GM06990 (cell line): ENCODE data around the gene ORC2.

ENCODE experiments used
- DNase-seq: peaks from one replicate; pipeline ENCODE4 v3.0.0-alpha.2; 2011; ENCODE audit not compliant: insufficient read length; ENCODE audit errors: extremely low read depth
- H3K27me3 ChIP-seq: replicated peaks from 2 replicates; pipeline ENCODE4 v1.6.0; 2011; ENCODE audit warnings: low read length; ENCODE audit not compliant: control insufficient read depth, insufficient read depth
- H3K36me3 ChIP-seq: 2 replicates; pipeline ENCODE4 v1.5.1; 2011; ENCODE audit warnings: low read length; ENCODE audit not compliant: control insufficient read depth, insufficient read depth
- H3K4me3 ChIP-seq: replicated peaks from 2 replicates; pipeline ENCODE4 v1.5.1; 2011; ENCODE audit warnings: low read depth, mild to moderate bottlenecking, control low read depth, low read length
- CTCF ChIP-seq: IDR thresholded peaks from 2 replicates; pipeline ENCODE4 v1.5.1; 2011; ENCODE audit warnings: low read length, control low read depth, mild to moderate bottlenecking, inconsistent platforms; ENCODE audit not compliant: insufficient read depth, poor library complexity, severe bottlenecking

ORC2 gene

GRCh38 chr2:200930947-200931626 lies 32.4 kb downstream of the ORC2 start:
- TF ChIP-seq CTCF, result no peak
- Histone ChIP-seq H3K27me3 (no peaks in the 10 kb centered on the region), H3K36me3 (peaks cover 6% of the 10 kb centered on the region), H3K4me3 (no peak overlapping the region)
- no peak for DNase-seq

GRCh38 chr2:200929334-200930249 lies 33.9 kb downstream of the ORC2 start:
- no peak for TF ChIP-seq CTCF
- Histone ChIP-seq H3K36me3 (peaks cover 2% of the 10 kb centered on the region; the same call in 1 of the 2 replicates), H3K4me3 (no peak overlapping the region), H3K27me3 (no peaks in the 10 kb centered on the region)
- DNase-seq, result no peak

GRCh38 chr2:200922439-200922838 lies 41.0 kb downstream of the ORC2 start:
- DNase-seq, result no peak
- Histone ChIP-seq H3K27me3 (no peaks in the 10 kb centered on the region), H3K36me3 (no peaks in the 10 kb centered on the region; the same call in 1 of the 2 replicates), H3K4me3 (no peak overlapping the region)
- TF ChIP-seq CTCF, result no peak

GRCh38 chr2:200913654-200914053 lies 49.8 kb downstream of the ORC2 start:
- Histone ChIP-seq H3K27me3 (no peaks in the 10 kb centered on the region), H3K4me3 (no peak overlapping the region), H3K36me3 (peaks cover 9% of the 10 kb centered on the region)
- no peak for TF ChIP-seq CTCF
- DNase-seq, result no peak

GRCh38 chr2:200909958-200910357 lies 53.5 kb downstream of the ORC2 start:
- Histone ChIP-seq H3K4me3 (no peak overlapping the region), H3K36me3 (peaks cover 9% of the 10 kb centered on the region), H3K27me3 (no peaks in the 10 kb centered on the region)
- no peak for DNase-seq
- no peak for TF ChIP-seq CTCF
